ENCODE data around the gene RSL1D1.

The RSL1D1 gene

DNA sequence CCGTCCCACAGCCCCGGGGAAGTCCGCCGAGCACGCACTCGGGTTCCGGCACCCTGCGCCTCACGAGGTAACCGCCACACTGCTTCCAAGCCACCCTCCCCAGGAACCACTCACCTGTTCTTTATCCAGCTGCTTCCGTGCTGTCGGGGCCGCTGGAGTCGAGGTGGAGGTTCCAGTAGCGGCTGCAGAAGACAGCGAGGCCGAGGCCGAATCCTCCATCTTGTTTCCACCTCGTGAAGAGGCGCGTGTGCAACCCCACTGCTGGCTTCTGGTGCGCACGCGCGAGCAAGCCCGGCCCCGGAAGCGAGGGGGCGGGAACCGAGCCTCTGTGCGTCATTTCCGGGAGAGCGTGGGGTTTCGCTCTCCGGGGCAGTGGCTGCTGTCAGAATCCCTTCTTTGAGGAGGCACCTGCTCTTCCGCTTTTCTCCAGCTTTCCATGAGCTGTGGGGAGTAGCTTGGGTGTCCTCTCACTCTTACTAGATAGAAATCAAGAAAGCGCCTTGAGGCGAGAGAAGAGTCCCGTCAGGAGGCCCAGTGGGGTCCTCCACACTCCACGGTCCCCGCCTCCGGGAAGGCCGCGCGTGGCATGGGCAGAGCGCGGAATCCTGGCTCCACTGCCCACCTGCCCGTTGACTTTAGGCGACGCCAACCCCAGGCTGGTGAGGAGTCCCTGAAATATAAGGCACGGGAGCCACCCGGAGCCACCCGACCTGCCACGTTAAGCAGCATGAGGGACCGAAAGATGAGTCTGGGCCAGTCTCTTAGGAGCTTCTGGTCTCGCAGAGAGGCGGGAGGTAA lies at the start of gene RSL1D1:
Gene RSL1D1, minus strand, starts transcription at position 249 of the 798 bp plus-strand sequence. Its CDS starts 30 bp downstream, at position 219.
- peak; percentile 90 for DNase-seq

DNA sequence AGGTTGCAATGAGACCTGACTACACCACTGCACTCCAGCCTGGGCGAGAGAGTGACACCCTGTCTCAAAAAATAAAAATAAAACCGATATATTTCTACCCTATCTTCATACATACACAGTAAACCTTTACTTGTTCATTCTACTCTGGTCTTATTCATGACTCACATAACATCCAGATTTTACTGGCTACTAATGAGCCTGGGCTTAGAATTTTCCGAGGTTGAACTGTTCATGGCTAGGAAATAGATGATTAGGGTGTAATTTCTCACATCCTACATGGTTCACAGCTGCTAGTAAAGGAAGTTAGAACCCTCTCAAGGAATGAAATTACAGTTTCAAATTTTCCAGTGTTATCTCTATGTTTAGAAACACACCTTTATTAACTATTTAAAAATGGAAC lies 49.7 kb upstream of the RSL1D1 start:
- DNase-seq, result no peak

DNA sequence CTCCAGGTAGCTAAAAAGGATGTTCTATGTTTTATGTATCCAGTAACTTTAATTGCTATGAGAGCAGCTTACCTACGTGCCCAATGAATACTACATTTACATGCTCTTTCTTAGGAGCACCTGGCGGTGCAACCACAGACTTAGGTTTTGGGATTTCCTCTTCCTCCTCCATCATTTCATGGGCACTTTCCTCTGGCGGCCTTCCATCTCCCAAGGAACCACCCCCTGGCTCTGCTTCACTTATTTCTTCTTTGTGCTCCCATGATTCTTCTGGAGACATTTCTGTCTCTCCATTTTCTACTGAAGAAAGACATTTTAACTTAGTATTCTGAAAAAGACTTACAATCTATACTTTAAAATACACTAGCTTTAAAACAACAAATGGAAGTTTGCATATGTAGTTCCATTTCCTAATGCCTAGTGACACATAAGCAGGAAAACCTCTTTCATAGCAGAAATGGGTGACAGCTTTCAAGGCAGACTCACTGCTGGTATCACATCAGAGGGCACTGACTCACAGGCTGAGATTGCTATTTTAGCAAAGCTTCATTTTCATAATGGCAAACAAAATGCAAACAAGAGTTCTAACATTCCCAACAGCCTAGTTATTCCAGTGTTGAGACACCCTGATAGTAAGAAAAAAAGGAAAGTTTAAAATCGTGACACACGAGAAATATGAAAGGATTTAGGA lies 45.3 kb upstream of the RSL1D1 start:
- peak; percentile 80 for DNase-seq

DNA sequence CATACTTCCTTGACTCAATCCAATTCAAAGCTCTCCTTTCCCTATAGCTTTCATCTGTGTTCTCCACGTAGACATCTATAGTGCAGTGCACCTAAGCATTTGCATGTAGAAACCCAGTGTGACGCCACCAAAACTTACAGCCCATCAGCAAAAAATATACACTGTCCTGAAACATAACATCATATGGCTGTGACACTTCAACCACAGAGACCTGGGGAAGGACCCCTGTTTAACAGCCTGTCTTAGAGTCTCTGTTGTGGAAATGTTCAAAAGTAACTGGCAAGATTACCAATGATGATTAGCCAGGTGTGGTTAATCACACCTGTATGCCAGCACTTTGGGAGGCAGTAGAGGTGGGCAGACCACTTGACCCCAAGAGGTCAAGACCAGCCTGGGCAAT lies 42.2 kb upstream of the RSL1D1 start:
- DNase-seq, result no peak

DNA sequence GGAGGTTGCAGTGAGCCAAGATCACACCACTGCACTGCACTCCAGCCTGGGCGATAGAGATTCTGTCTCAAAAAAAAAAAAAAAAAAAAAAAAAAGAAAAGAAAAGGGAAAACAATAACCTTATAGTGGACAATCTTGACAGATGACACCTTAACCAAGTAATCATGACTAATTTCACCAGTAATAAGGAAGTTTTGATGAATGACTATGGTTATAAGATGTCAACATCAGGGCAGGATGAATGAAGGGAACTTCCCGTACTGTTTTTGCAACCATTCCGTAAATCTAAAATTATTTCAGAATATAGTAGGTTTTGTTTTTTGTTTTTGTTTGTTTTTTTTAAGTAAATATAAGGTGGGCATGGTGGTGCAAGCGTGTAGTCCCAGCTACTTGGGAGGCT lies 41.4 kb upstream of the RSL1D1 start:
- peak; percentile 11 for DNase-seq

DNA sequence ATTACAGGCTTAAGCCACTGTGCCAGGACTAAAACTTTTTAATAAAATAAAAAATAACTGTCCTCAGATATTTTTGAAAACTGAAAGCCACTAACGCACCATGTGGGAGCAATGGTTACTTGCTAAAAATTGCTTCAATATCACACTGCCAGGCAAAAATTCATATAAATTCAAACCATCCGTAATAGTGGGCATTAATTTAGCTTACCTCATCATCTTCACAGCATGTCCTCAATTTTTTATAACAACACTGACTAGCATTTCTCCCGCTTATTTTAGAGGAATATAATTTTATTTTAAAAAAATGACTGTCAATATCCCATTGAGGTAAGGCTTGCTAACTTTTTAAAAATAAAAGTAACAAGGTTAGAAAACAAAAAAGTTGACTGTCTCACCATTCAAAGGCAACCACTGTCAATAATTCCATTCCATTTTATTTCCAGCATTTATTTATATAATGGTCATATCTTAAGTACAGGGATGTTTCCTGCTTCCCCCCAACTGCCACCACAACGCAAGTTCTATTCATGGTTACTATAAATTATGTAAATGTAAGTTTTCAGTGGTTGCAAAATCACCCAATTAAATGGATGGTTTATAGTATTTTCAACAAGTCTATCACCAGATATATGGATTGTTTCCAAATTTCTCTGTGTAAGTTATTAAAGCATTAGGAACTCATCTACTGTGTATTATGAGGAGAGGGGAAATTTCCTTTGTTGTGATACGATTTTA lies 39.1 kb upstream of the RSL1D1 start:
- DNase-seq, result no peak

DNA sequence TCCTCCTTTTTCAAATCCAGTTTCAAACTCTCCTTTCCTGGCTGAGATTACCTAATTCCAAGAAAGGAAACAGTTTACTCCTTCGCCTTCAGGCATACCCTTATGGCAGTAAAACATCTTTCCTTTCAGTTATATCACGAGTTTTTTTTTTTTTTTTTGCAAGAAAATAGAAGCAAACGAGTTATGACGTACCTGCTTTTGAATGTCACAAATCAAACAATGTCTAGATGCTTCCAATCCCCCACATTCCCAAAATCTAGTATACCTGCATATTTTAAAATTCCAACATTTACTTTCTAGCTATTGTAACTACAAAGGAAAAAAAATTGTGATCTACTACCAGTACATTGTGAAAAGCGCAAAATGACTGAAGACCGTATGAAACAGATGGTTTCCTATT lies 35.5 kb upstream of the RSL1D1 start:
- DNase-seq, result no peak

DNA sequence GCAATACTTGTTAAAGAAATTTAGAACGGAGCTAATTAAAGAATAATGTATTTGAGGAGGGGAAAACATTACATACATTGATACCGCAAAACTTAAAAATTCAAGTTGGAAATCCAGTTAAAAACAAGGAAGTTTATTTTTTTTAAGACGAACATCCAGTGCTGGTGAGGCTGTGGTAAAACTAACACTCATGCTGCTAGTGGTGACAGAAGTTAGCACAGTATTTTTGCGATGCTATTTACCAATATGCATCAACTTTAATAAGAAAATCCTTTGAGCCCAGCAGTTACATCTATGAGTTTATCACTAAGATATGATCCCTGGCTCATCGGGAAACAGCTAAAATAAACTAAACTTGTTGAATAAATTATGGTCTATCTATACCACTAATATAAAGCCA lies 32.7 kb upstream of the RSL1D1 start:
- DNase-seq, result no peak

DNA sequence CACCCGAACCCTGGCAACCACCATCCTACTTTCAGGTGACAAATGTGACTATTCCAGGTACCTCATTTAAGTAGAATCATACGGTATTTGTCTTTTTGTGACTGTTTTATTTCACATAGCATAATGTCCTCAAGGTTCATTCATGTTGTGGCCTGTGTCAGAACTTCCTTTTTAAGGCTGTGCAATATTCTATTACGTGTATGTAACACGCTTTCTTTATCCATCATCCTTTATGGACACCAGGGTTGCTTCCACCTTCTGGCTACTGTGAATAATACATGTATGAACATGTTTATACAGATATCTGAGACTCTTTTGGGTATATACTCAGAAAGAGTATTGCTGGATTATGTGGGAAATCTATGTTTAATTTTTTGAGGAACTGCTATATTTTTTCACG lies 28.7 kb upstream of the RSL1D1 start:
- DNase-seq, result no peak

DNA sequence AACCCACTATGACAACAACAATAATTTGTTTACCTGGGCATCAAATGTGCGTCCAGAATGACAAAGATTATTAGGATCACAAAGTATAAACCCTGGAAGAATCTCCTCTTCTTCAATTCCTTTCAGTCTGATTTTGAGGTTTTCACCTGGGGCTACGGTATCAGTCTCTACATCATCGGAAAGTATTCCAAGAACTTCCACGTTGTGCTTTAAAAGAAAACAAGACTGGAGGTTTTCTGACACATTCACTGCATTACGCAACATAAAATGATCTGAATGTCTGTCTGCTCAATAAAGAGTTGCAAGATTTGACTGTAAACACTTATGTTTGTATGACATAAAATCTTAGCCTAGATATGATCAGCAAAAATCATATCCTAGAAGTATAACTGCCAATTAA lies 26.0 kb upstream of the RSL1D1 start:
- peak; percentile 15 for DNase-seq

DNA sequence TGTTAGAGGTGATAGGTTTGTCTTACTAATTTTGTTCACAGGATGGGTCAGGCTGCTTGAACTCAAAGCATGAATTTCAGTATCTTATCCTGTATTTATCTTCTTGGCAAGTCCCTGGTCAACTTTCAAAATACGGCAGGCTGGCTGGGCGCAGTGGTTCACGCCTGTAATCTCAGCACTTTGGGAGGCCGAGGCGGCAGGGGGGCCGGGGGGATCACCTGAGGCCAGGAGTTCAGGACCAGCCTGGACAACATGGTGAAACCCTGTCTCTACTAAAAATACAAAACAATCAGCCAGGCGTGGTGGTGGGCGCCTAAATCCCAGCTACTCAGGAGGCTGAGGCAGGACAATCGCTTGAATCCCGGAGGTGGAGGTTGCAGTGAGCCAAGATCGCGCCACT lies 25.0 kb upstream of the RSL1D1 start:
- no peak for DNase-seq

DNA sequence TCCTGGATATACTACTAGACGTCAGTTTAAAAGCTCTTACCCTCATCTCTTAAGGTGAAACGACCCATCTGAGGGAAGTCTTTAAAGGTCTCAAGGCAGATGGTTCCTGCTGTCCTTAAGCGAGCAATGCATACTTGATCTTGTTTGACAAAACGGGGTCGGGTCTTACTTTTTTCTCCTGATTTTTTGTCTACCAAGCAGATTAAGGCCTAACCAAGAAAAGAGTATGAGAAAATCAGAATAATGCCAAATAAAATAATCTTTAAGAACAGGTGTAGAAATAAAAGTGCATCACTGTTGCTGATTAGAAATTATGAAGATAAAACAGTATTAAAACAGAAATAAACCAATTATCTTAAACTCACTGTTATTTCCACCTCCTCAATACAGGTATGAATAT lies 24.4 kb upstream of the RSL1D1 start:
- DNase-seq, result no peak

DNA sequence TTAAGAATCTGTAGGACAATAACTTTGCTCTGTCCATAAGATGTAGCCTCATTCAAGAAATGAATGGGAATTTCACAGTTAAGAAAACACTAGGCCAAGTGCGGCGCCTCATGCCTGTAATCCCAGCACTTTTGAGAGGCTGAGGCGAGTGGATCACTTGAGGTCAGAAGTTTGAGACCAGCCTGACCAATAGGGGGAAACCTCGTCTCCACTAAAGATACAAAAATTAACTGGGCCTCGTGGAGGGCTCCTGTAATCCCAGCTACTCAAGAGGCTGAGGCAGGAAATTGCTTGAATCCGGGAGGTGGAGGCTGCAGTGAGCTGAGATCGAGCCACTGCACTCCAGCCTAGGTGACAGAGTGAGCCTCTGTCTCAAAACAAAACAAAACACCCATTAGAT lies 19.9 kb upstream of the RSL1D1 start:
- DNase-seq, result peak; percentile 20

DNA sequence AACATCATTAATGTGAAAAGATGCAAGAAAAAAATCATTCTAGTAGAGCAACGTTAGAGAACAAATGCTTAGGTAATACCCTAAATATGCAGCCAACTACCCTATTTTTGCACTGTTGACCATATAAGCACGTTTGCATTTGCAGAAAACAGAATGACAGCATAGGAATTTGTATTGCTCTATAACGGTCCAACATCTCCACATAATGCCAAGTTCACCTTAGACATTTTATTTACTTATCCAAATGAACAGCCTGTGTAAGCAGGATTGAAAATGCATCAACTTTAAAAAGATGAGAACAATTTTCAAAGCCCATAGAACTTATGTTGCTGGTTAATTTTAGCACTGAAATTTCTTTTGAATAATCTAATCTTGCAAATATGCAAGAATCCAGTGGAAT lies 19.1 kb upstream of the RSL1D1 start:
- no peak for DNase-seq

DNA sequence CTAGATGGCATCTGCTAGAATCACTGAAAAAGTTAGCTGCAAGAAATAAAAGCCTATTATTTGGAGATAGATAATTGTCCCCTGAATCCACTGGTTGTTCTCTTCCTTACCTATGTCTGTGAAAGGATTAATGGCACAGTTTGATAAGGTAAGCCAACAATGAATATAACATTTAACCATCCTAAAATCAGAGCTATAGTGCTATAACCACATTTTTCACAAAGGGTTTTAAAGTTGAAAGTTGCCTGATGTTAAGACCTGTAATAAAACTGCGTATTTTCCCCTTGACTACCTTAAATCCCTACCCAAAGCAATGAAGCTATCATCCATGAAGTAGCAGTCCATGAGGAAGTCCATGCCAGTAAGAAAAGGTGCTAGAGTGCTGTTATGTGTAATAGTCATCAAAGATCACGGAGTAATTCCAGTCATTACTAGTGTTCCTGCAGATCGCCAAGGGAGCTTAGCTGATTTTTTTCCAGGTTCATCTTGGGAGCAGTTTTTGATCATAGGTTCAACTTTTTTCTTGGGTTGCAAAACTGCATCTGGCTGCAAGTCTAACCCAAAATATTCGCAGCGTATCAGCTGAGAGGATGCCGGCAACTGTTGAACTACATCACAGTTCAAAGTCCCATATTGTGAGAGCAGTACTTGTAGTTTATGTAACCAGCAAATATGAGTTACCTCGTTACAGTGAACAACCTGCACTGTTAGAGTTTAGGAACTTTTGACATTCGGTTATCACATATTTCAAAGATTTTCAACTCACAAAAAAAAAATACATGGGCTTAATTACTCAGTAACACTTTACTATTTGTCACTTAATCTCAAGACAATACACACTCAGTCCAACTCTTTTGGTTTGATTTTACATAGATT lies 18.2 kb upstream of the RSL1D1 start:
- no peak for DNase-seq

DNA sequence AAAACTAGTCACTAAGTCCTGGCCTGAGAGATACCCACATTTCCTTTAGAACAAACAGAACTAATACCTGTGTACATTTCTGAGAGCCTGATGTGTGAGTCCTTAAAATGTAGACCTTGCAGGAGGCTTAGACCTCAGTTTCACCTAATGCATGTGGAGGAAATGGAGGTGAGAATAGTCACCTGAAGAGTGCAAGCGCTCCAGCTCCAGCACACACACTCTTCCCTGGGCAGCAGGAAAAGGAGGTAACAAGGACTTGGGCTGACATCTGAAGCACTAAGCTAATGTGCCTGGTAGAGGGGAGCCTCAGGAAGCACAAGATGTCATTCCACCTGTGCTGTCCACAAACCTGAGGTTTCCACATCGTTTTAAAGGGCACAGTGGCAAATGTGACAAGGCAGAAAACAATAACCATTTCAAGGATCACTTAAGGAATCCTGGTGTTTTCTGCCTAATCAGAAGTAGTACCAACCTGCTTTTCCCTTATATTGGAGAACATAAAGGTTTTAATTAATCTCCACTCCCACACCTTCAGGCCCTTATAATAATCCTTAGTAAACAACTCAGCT lies 17.2 kb upstream of the RSL1D1 start:
- no peak for DNase-seq

DNA sequence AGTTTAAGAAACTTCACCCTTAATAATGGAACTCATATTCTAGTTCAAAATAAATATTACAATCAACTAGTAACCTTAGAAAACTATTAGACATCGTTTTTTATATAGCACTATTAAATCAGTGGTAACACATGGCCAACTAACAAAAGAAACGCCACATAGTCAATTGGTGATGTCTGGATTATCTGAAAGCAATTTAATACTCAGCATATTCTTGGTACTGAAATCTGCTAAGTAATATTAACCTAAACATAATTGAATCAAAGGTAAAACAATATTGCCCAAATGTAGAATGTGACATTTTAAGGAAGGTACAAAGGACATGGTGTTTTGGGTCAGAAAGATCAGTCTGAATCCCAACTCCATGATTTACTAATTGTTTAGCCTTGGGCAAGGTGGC lies 11.1 kb upstream of the RSL1D1 start:
- no peak for DNase-seq

DNA sequence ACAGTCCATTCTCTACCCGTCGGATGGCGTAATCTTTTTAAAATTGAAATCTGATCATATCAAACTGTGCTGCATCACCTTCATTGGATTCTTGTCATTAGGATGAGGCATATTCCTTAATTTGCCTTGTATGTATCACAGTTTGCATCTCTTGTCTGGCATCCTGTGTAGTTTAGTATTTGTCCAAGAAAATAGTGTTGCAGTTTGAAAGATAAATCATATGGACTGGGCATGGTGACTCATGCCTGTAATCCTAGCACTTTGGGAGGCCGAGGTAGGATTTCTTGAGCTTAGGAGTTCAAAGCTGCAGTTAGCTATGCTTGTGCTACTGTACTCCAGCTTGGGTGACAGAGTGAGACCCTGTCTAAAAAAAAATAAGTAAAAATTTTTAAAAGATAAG lies 5.8 kb upstream of the RSL1D1 start:
- peak; percentile 66 for DNase-seq

DNA sequence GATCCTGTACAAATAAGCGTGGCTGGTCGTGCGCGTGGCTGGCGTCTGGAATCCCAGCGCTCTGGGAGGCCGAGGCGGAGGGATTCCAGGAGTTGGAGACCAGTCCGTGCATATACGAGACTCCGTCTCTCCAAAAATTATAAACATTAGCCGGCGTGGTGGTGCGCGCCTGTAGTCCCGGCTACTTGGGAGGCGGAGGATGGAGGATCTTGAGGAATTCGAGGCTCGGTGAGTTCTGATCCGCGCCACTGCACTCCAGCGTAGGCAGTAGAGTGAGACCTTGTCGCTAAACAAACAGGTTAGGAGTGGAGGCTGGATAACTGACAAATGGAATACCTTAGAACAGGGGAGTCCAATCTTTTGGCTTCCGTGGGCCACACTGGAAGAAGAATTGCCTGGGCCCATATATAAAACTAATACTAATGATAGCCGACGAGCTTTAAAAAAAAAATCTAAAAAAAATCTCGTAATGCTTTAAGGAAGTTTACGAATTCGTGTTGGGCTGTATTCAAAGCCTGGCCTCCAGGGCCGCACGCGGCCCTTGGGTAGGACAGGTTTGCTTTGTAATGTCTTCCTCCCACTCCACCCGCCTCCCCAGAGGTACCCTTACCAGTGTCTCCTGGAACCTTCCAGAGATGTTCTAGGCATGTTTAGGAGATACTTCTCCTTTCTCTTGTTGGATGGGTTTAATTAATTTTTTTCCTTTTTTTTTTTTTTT lies 909 bp upstream of the RSL1D1 start:
- no peak for DNase-seq

DNA sequence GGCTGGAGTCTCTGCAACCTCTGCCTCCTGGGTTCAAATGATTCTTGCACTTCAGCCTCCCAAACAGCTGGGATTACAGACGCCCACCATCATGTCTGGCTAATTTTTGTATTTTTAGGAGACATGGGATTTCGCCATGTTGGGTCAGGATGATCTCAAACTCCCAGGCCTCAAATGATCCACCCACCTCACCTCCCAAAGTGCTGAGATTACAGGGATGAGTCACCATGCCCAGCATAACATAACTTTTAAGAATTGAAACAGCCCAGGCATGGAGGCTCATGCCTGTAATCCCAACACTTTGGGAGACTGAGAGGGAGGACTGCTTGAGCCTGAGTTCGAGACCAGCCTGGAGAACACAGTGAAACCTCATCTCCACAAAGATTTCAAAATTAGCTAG lies 2.5 kb downstream of the RSL1D1 start:
- DNase-seq, result peak; percentile 53

DNA sequence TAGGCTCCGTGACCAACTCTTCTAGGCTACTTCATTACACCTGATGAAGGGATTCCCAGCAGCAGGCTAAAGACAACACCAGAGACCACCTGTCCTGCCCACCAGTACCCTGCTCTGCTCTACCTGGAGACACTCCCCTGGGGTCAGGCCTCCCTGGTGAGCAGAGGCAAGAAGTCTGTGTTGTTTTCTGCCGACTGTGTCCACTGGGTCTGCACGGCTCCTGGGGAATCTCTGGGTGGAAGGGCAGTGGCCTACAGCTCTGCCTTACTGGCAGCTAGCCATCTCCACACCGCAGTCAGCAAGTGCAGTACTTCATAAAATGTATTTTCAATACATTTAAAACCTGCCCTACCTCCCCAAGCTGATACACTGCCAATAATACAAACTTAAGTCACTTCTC lies 6.8 kb downstream of the RSL1D1 start:
- DNase-seq, result no peak

DNA sequence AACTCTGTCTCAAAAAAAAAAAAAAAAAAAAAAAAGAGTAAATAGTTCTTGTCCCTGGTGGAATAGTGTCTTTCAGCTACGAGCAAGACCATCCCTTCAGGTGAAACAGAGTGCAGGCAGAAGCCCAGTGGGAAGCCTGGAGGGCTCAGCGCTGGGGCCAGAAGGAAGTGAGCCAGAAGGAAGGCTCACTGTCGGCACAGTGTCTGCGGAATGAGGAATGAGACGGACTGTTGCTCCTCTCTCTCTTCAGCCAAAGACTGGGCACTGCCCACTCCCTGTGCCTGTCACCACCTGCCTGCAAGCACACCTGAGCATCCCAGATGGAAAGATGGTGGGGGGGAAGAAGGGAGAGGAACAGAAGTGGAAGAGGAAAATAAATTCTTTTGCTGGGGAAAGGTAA lies 7.5 kb downstream of the RSL1D1 start:
- DNase-seq, result no peak

Data from HCEC 1CT (cell line).